Superior temporal gyrus (tissue), 1 donor: ENCODE results near the gene GRID1.

Source experiments
- DNase-seq: peaks from one replicate; pipeline ENCODE4 v3.0.0-alpha.2; 2016; ENCODE audit errors: extremely low spot score

GRID1 gene

GRCh38 chr10:86266446-86267242 lies 100.0 kb downstream of the GRID1 start:
- DNase-seq: no peak

GRCh38 chr10:86265895-86266259 lies 100.7 kb downstream of the GRID1 start:
- no peak for DNase-seq

GRCh38 chr10:86265236-86265894 lies 101.2 kb downstream of the GRID1 start:
- DNase-seq: peak; percentile 57

GRCh38 chr10:86264481-86265231 lies 101.9 kb downstream of the GRID1 start:
- peak; percentile 37 for DNase-seq

- DNase-seq: no peak
Measured at GRCh38 chr10:86263907-86264306, 102.7 kb downstream of the GRID1 start.

- DNase-seq: no peak
Measured at GRCh38 chr10:86263209-86263608, 103.4 kb downstream of the GRID1 start.

GRCh38 chr10:86262688-86263181 lies 103.9 kb downstream of the GRID1 start:
- DNase-seq: peak; percentile 94

GRCh38 chr10:86261941-86262687 lies 104.5 kb downstream of the GRID1 start:
- peak; percentile 80 for DNase-seq

GRCh38 chr10:86261470-86261869 lies 105.1 kb downstream of the GRID1 start:
- DNase-seq: no peak

- DNase-seq: no peak
Measured at GRCh38 chr10:86260564-86260963, 106.0 kb downstream of the GRID1 start.

GRCh38 chr10:86259901-86260562 lies 106.6 kb downstream of the GRID1 start:
- DNase-seq: no peak

GRCh38 chr10:86258941-86259340 lies 107.7 kb downstream of the GRID1 start:
- no peak for DNase-seq

- peak; percentile 96 for DNase-seq
Measured at GRCh38 chr10:86258499-86258898, 108.1 kb downstream of the GRID1 start.

GRCh38 chr10:86257683-86258082 lies 108.9 kb downstream of the GRID1 start:
- no peak for DNase-seq

GRCh38 chr10:86256690-86257315 lies 109.8 kb downstream of the GRID1 start:
- no peak for DNase-seq

- no peak for DNase-seq
Measured at GRCh38 chr10:86255405-86256251, 111.0 kb downstream of the GRID1 start.

- no peak for DNase-seq
Measured at GRCh38 chr10:86254526-86255174, 111.9 kb downstream of the GRID1 start.

GRCh38 chr10:86254081-86254480 lies 112.5 kb downstream of the GRID1 start:
- no peak for DNase-seq
